ENCODE data around the gene CFLAR. TPM values are rescaled to one million over a fixed set of nuclear protein-coding genes. Genes with fewer than 3 reads are reported as not detected.

The CFLAR gene
- total RNA-seq, 4 donors from 2014 or later, result 71.9 to 132 (median 114) TPM

GRCh38 chr2:201118121-201118960, 2.4 kb downstream of the CFLAR start:
- peak; percentile 59 for DNase-seq
- 0 to 2% methylated on average over 15 to 24 of the region's 48 CpGs for WGBS, 2 donors
- Histone ChIP-seq H3K9me3 (no peaks in the 10 kb centered on the region), H3K36me3 (no peaks in the 10 kb centered on the region), H3K4me3 (peak overlapping the region; percentile 66 to 97 (median 82)), H3K27ac (peak overlapping the region; percentile 97 to 100 (median 99)), H3K4me1 (peaks cover 7 to 79% (median 27%) of the 10 kb centered on the region in 3 donors), H3K27me3 (no peaks in the 10 kb centered on the region)
- TF ChIP-seq POLR2A (IDR thresholded peaks at IDR 0.05) (peak in 2 of 4 donors; percentile 70 to 79), CTCF (IDR thresholded peaks at IDR 0.05) (peak in 5 of 6 experiments; percentile 15 to 45 (median 41))
- intact Hi-C loops (cut with DNase I), result loop anchor here (10.0 kb wide), 1 partner anchor 46 kb away; no protein-coding TSS in a partner anchor

GRCh38 chr2:201118961-201119854, 3.2 kb downstream of the CFLAR start:
- Histone ChIP-seq H3K4me3 (peak overlapping the region; percentile 66 to 97 (median 82)), H3K36me3 (no peaks in the 10 kb centered on the region), H3K27ac (peak overlapping the region; percentile 97 to 100 (median 99)), H3K9me3 (no peaks in the 10 kb centered on the region), H3K4me1 (peaks cover 14 to 85% (median 36%) of the 10 kb centered on the region in 3 donors), H3K27me3 (no peaks in the 10 kb centered on the region)
- WGBS, 2 donors, result 16 to 20% methylated on average over 8 of the region's 12 CpGs
- DNase-seq, result no peak
- TF ChIP-seq CTCF (IDR thresholded peaks at IDR 0.05), result no peak
- TF ChIP-seq POLR2A (IDR thresholded peaks at IDR 0.05), result no peak
- intact Hi-C loops (cut with DNase I), result loop anchor here (10.0 kb wide), 1 partner anchor 46 kb away; no protein-coding TSS in a partner anchor

GRCh38 chr2:201122276-201122675, 6.3 kb downstream of the CFLAR start:
- Histone ChIP-seq H3K27me3 (no peaks in the 10 kb centered on the region), H3K9me3 (no peaks in the 10 kb centered on the region), H3K4me3 (peak overlapping the region in 3 of 4 donors; percentile 0 to 97 (median 77)), H3K36me3 (no peaks in the 10 kb centered on the region), H3K27ac (peak overlapping the region; percentile 47 to 100 (median 95)), H3K4me1 (peaks cover 43 to 99% (median 63%) of the 10 kb centered on the region in 3 donors)
- DNase-seq, result no peak
- WGBS, 2 donors, result 67 to 89% methylated on average over 1 of the region's 1 CpG
- intact Hi-C loops (cut with DNase I), result no loop called here
- TF ChIP-seq POLR2A (IDR thresholded peaks at IDR 0.05), result no peak
- no peak for TF ChIP-seq CTCF (IDR thresholded peaks at IDR 0.05)

GRCh38 chr2:201126308-201127151, 10.6 kb downstream of the CFLAR start:
- WGBS, 2 donors, result 28 to 53% methylated on average over 9 of the region's 9 CpGs
- peak overlapping the region in 3 of 4 donors; percentile 12 to 77 (median 25) for H3K4me3 ChIP-seq
- intact Hi-C loops (cut with DNase I), result no loop called here

More at GRCh38 chr2:201126308-201127151, 10.6 kb downstream of the CFLAR start:
- TF ChIP-seq CTCF (IDR thresholded peaks at IDR 0.05) (peak in 1 of 6 experiments; percentile 5), POLR2A (IDR thresholded peaks at IDR 0.05) (peak in 1 of 4 donors; percentile 27)
- H3K27ac ChIP-seq, result peak overlapping the region; percentile 84 to 100 (median 95)
- H3K36me3 ChIP-seq, result peaks cover 0 to 7% (median 0%) of the 10 kb centered on the region in 3 donors
- no peaks in the 10 kb centered on the region for H3K27me3 ChIP-seq
- DNase-seq, result no peak
- H3K9me3 ChIP-seq, result no peaks in the 10 kb centered on the region
- peaks cover 74 to 100% (median 92%) of the 10 kb centered on the region in 3 donors for H3K4me1 ChIP-seq

All from esophagus squamous epithelium (tissue), 5 donors.